ENCODE measurements around the gene SPNS1.
"Not testable (repeated sequence)": the region's sequence is repeated elsewhere in the genome, so short reads cannot be mapped to it uniquely, and the experiment has no call there.

DNA sequence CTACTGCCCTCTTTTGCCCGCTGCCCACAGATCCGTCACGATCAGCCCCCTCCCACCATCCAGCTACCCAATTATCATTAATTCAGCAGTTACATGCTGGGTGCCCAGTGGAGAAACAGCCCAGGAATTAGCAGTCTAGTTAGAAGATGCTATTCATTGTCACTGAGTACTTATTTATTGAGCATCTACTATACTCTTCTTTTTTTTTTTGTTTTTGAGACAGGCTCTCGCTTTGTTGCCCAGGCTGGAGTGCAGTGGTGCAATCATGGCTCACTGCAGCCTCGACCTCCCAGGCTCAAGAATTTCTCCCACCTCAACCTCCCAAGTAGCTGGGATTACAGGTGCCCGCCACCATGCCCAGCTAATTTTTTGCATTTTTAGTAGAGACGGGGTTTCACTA lies 34.8 kb upstream of the SPNS1 start:
- TF ChIP-seq POLR2A (IDR thresholded peaks at IDR 0.05); POLR2AphosphoS5 (IDR thresholded peaks at IDR 0.05); EP300 (IDR thresholded peaks at IDR 0.05; ENCODE audit: low read depth): not testable (repeated sequence)
- TF ChIP-seq, protein P1, sequence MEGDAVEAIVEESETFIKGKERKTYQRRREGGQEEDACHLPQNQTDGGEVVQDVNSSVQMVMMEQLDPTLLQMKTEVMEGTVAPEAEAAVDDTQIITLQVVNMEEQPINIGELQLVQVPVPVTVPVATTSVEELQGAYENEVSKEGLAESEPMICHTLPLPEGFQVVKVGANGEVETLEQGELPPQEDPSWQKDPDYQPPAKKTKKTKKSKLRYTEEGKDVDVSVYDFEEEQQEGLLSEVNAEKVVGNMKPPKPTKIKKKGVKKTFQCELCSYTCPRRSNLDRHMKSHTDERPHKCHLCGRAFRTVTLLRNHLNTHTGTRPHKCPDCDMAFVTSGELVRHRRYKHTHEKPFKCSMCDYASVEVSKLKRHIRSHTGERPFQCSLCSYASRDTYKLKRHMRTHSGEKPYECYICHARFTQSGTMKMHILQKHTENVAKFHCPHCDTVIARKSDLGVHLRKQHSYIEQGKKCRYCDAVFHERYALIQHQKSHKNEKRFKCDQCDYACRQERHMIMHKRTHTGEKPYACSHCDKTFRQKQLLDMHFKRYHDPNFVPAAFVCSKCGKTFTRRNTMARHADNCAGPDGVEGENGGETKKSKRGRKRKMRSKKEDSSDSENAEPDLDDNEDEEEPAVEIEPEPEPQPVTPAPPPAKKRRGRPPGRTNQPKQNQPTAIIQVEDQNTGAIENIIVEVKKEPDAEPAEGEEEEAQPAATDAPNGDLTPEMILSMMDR (IDR thresholded peaks at IDR 0.05), result not testable (repeated sequence)
